GM18909 (cell line): ENCODE data around the gene CAND1.

Experiments used
- ATAC-seq: cut with Tn5 transposase; IDR thresholded peaks from one replicate; pipeline ENCODE4 v1.9.1; 2021; ENCODE audit warnings: mild to moderate bottlenecking; ENCODE audit not compliant: unreplicated experiment, poor library complexity

Gene CAND1

DNA sequence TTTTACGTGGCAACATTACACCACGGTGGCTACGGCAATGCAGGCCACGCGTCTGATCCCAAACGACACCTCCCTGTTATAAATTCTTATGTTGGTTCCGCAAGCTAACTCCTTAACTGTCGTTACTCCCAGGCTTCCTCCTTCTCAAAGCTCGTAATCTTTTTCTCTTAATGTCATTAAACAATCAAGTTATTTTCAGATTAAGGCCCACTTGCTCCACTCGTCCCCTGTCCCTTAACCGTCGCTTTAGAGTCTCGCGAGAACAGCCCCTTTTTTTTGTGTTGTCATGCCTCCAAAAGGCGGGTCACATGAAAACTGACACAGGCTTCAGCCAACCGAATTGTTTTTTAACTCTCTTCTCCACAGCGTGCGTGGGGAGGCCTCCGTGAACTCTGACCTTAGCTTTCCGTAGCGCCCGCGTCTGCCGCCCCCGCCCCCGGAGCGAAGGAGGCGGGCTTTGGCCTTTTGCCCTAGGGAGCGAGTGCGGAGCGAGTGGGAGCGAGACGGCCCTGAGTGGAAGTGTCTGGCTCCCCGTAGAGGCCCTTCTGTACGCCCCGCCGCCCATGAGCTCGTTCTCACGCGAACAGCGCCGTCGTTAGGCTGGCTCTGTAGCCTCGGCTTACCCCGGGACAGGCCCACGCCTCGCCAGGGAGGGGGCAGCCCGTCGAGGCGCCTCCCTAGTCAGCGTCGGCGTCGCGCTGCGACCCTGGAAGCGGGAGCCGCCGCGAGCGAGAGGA lies at the start of gene CAND1:
Gene CAND1, plus strand, starts transcription at position 463 of the 737 bp plus-strand sequence. CDS start 360 bp downstream, outside the sequence.
- peak; percentile 82 for ATAC-seq

DNA sequence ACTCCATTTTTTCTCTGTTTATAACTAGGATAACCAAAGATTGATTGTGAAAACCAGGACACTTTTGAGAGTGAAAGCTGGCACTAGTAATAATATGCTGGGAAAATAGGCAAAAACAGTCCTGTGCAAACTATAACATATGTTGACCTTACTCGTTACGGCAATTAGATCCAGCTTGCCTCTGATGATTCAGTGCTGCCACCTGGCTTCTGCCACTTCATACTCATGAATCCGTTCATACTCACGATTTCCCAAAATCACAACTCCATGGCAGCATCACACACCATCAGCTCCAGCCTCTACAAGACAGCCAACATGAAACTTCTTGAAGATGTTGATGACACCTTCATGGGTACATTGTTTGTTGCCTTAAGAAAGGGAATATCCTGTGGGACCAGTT lies 49.1 kb upstream of the CAND1 start:
- ATAC-seq = no peak

DNA sequence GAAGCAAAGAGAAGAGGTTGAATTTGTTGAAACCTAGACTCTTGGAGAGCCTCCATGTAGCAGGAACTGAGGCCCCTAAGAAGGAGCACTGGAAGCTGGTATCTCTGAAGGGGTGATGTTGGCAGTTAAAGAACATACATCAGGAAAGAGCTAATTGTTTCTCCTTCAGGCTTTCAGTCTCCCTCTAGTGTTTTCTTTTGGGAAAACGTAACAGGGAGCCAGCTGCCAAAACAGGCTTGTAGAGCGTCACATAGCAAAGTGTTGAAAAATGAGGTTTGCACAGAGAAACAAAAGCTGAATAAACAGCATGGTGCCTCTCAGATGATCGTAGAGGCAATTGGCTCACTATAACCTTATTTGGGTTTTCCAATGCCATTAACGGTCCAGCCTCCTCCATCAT lies 46.9 kb upstream of the CAND1 start:
- ATAC-seq = no peak

DNA sequence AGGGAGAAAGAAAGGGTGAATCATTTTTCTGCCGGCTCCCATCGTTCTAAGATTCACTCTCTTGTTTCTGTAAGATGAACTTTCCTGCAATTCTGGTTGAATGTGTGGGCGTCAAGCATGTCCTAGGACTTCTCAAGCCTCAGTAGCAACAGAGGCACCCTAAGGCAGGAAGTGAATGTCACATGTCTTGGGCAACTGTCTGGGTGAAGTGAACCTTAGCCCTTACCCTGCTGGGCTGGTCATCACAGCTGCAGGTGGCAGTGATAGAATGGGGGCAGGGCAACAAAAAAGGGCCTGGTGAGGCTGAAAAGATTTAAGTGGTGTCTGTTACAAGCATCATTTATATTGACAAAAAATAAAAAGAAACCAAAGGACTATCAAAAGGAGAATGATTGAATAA lies 45.9 kb upstream of the CAND1 start:
- ATAC-seq = no peak

- ATAC-seq = no peak
Observed at GRCh38 chr12:67237231-67237630, 31.9 kb upstream of the CAND1 start.

DNA sequence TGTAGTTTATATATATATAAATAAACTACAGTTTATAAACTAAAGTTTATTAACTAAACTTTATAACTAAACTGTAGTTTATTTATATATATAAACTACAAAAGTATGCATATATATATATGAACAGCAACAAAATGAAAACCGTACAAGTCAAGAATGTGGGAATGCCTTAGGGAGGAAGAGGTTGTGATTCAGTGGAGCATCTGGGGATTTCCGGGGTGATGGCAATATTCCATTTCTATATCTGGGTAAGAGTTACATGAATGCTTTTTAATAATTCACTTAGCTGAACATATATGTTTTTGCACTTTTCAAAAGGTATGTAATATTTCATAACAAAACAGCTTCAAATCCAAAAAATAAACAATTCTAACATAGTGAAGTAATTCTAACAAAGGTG lies 30.1 kb upstream of the CAND1 start:
- ATAC-seq = no peak

DNA sequence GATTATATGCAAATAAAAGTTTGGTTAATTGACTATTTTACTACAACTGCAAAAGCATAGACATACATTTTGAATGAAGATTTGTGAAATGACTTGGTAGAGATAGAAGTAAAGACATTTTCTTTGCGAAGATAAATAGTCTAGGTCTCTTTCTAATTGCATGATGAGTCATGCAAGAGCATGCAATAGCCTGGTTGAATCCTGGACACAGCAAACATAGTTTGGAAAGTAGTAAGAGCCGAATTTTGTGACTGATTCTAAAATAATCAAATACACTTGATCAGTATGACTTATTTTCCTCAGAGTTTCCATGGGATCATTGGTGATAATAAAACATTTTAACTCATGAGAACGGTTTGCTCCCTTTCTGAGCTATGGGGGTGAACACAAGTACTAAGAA lies 27.7 kb upstream of the CAND1 start:
- ATAC-seq = no peak

DNA sequence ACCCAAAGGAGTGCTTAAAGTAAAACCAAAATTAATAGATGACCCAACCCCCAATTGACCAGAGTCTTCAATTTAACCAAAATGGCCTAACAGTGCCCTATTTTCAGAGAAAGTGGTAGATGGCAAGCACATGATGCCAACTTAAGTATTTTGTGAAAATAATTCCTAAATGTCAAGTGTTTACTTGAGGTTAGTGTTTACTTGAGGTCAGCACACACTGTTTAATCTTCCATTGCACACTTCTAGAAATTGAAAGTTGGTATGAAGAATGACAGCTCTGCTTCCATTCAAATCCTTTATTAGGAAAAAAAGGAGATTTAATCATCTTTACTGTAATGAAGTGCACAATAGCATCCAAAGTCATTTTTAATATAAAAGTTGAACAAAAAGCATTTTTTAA lies 25.9 kb upstream of the CAND1 start:
- ATAC-seq = no peak

DNA sequence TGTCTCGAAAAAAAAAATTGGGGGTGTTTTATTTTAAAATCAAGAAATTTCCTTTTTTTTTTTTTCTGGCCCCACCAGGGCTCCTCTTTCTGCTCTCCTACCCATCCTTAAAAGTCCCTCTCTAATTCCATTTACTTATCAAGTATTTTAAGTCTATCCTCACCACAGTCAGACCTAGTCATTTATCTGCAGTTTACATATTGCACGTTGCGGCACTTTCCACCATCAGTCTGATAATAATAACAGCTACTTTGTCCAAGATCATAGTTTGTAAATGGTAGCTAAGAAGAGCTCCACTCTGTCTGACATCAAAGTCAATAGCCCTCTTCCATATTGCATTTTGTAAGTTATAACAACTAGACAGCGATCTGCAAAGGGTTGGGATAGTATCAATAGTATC lies 23.6 kb upstream of the CAND1 start:
- ATAC-seq = no peak

DNA sequence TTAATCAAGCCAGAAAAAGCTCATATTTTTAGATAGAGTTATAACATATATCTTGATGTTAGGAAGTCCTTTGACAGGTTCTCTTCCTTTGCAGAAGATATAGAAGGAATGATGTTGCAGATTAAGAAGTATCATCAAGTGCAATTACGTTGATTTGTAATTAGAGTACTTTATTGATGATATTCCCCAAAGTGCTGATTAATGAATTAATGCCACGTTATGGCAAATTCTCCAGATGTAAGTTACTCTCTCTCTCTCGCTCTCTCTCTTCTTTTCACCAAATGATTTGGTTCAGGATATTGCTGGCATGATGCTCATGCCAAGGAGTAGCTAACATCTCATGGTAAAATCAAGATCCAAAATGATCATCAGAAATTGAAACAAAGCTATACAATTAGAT lies 18.1 kb upstream of the CAND1 start:
- no peak for ATAC-seq

DNA sequence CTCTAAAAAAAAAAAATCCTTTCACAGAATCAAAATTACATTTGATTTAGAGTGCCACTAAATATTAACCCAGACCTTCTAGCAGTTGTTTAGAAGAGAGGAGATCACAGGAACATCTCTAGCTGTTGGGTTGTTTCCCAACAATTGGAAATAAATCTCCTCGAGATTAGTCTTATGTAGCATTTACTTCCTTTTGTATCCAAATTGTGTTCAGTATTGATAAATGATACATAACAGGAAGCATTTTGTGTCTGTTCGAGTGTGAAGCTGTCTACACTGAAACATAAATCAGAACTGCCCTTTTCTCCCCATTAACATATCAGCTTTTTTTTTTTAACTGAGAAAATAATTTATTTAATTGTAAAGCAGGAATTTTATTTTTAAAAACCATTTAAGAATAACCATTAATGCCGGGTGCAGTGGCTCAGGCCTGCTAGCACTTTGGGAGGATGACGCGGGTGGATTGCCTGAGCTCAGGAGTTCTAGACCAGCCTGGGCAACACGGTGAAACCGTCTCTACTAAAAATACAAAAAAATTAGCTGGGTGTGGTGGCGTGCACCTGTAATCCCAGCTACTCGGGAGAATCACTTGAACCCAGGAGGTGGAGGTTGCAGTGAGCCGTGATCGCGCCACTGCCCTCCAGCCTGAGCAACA lies 14.7 kb upstream of the CAND1 start:
- no peak for ATAC-seq

- ATAC-seq = no peak
Observed at GRCh38 chr12:67256649-67257048, 12.5 kb upstream of the CAND1 start.

- ATAC-seq = no peak
Observed at GRCh38 chr12:67263471-67263870, 5.7 kb upstream of the CAND1 start.

DNA sequence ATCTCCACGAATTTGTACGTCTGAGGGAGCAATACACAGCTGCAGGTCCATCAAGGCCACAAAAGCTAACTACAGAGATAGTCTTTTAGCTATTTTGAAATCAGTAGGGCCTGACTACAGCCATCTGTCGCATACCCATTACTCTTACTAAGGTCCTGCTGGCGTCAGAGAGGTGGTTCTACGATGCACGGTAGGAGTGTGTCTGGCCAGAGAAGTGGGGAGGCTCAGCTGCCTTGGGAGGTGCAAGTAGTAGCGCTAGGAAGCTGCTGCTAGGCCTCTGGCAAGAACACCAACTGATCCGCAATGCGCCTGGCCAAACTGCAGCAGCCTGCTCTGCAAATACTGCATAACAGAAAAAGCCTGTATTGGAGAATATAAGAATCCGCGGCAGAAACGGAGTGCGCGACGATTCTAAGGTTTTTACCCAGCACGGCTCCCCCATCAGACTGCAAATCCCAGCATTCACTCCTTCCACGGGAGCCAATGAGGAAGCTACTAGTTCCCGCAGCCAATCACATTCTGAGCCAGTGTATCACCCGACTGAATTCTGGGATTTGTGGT lies 743 bp upstream of the CAND1 start:
- peak; percentile 82 for ATAC-seq

DNA sequence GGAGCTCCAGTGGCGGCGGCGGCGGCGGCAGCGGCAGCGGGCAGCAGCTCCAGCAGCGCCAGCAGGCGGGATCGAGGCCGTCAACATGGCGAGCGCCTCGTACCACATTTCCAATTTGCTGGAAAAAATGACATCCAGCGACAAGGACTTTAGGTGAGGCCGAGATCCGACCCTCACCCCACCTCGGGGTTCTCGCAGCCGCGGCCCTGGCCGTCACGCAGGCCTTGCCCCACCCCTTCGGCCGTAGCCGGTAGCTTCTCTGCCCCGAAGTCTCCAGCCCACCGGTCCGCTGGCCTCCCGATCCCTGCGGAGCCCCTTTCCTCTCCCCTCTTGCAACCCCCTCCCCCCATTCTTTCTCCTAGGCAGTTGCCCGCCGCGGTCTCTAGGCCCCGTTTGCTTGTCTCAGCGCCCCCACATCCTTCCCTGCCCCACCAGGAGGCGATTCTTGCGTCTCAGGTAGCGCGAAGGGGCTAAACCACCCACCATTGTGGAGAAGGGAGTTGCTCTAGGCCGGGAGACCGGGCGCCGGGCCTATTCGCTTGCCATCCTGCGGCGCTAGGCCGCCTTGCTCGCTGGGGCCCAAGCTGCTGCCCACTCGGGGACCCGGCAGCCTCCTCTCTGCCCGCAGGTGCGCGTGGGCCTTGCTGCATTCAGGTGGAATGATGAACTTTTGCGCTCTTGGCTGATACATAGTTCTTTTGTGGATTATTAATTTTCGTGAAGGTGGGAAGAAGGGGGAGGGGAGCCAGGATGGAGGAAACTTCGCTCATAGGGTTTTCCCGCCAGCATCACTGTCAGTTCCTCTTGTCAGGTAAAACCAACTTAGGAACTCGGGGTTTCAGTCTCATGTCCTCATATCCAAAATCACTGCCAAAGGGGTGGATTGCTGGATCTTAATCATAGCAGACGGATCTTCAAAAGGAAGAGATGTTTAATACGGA lies 745 bp downstream of the CAND1 start:
- peak; percentile 8 for ATAC-seq

GRCh38 chr12:67270622-67271021 lies 1.5 kb downstream of the CAND1 start:
- ATAC-seq = no peak

DNA sequence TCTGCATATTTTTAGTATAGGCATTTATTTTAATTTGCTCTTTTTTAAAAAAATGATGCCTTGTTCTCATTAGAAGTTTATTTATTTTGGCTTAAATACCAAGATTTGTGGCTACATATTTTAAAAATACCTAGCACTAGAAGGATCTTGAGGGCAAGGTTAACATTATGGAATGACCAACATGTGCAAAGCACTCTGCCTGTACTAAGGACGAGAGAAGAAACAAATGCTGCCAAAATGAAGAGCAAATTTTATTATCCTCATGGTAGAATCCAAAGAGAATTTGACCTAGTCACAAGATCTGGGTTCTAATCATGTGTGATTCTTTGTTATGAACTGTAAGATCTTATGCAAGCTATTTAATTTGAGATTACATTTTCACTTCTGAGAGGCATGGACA lies 2.8 kb downstream of the CAND1 start:
- ATAC-seq = no peak

GRCh38 chr12:67274186-67274585 lies 5.0 kb downstream of the CAND1 start:
- peak; percentile 19 for ATAC-seq

GRCh38 chr12:67275380-67275913 lies 6.3 kb downstream of the CAND1 start:
- ATAC-seq = no peak

GRCh38 chr12:67276421-67276820 lies 7.3 kb downstream of the CAND1 start:
- no peak for ATAC-seq
